Measurements from ENCODE around the gene LYST. TPM values are rescaled to one million over a fixed set of nuclear protein-coding genes. Genes with fewer than 3 reads are reported as not detected.

The LYST gene
- total RNA-seq, 1 experiment from 2014 or later: 146 TPM

- no peak for DNase-seq (ENCODE audit: low read depth, low spot score)
- in situ Hi-C loops (cut with HindIII; ENCODE audit: low pct_unique_long_range_greater_than_20kb, low sequenced_read_pairs): no loop called here
Observed at GRCh38 chr1:235720544-235720943, 146.2 kb downstream of the LYST start.

DNA sequence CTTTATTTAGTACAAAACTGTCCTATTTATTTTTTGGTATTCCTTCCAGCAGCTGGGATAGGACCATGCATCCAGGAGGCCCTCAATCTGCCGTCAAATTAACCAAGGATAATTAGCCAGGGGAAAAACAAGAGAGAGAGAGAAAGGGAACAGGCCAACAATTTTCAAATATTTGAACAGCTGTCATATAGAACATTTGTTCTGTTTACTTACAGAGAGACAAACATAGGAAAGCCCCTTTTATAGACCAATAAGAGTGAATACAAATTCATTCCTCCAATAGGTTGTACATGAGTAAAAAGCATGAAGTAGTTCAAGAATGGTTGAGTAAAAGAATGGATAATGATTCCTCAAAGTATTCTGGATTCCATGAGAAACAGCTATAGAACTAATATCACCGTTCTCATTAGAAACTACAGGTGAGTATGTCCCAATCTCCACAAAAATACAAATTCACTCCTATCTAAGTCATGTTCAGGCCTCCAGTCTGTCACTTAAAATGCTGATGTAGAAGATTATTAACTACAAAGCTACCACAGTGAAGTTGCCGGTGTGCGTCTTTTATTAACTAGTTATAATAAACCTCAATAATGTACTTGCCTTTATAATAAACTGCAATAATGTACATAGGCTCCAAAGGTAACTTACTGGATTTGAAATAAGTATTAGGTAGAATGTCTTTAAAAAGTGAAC lies 152.4 kb downstream of the LYST start:
- in situ Hi-C loops (cut with HindIII; ENCODE audit: low pct_unique_long_range_greater_than_20kb, low sequenced_read_pairs): no loop called here
- DNase-seq (ENCODE audit: low read depth, low spot score): no peak

DNA sequence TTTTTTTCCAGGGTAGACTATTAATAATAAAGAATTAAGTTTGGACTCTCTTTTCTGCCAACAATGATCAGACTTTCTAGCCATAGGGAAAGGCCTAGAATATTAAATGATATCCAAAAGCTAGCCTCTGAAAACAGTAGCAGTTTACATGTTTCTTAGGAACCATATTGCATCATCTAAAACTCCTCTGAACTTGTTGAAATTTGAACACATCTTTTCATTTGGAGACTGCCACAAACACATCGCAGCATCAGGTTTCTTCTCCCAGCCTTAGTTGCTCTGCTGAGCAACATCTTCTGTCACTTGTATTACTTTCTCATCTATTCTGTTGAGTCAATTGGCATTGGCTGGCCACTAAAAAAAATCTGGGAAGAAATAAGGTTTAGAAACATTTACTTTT lies 153.9 kb downstream of the LYST start:
- no peak for DNase-seq (ENCODE audit: low read depth, low spot score)
- in situ Hi-C loops (cut with HindIII; ENCODE audit: low pct_unique_long_range_greater_than_20kb, low sequenced_read_pairs): no loop called here

DNA sequence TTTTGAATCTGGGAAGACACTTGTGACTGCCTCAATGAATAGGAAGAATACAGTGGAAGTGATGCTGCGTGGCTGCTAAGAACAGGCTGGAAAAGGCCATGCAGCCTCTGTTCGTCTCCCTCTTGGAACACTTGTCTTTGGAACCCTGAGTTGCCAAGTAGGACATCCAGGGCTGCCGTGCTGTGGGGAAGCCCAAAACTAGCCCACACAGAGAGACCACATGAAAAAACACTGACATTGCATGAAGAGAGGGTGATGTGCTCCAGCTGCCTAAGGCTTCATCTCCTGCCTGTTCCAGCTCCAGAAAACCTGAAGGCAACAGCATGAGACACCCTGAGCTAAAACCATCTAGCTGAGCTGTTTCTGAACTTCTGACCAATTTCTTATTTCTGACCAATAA lies 156.0 kb downstream of the LYST start:
- in situ Hi-C loops (cut with HindIII; ENCODE audit: low pct_unique_long_range_greater_than_20kb, low sequenced_read_pairs): no loop called here
- no peak for DNase-seq (ENCODE audit: low read depth, low spot score)

GRCh38 chr1:235709018-235709417 lies 157.7 kb downstream of the LYST start:
- DNase-seq (ENCODE audit: low read depth, low spot score): no peak
- in situ Hi-C loops (cut with HindIII; ENCODE audit: low pct_unique_long_range_greater_than_20kb, low sequenced_read_pairs): no loop called here

DNA sequence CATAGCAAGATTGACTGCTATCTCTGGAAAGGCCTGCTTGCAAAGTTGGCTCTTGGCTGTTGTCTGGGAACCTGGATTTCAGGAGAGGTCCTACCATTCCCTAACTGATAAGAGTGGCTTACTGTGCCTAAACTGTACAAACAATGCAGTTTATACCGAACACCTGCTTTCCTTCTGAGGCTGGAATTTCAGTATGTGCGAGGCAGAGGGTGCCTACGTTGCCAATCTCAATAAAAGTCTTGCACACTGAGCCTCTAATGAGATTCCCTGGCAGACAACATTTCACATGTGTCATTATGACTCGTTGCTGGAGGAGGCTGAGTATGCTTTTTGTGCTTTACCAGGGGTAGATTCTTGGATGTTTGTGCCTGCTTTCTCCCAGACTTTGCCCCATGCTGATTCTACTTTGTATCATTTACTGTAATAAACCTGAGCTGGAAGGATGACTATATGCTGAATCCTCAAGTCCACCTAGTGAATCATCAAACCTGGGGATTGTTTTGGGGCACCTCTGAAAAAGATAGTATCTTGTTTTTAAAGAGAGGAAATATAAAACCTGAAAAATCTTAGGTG lies 158.2 kb downstream of the LYST start:
- in situ Hi-C loops (cut with HindIII; ENCODE audit: low pct_unique_long_range_greater_than_20kb, low sequenced_read_pairs): no loop called here
- no peak for DNase-seq (ENCODE audit: low read depth, low spot score)

DNA sequence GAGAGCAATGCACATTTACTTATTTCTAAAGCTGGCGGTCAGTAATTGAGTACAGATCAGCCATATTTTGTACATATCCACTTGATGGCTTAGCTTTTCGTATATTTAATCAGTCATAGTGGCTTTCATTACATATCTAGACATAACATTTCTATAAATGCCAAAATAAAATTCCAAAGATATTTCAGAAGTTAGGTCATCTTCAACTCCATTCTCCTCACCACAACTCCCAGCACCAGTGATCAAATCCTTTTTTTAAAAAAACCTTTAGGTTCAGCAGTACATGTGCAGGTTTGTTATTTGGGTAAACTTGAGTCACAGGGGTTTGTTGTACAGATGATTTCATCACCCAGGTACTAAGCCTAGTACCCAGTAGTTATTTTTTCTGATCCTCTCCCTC lies 163.2 kb downstream of the LYST start:
- in situ Hi-C loops (cut with HindIII; ENCODE audit: low pct_unique_long_range_greater_than_20kb, low sequenced_read_pairs): no loop called here
- no peak for DNase-seq (ENCODE audit: low read depth, low spot score)

DNA sequence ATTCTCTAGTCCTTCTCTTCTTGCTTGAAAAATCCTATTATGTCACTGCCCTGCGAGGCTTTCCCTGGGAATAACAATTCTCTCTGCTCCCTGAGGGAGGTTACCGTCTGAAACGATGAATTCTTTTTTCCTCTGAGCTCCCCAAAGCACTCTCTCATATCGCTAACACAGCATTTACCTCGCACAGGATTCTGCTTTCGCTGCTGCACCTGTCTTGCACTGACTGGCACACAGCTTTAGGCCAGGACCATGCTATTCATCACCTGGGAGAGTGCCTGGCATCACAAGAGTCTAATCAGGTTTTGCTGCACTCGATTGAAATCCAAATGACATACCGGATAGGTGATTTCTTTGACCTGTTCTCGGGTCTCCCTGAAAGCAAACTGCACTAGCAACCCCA lies 164.3 kb downstream of the LYST start:
- in situ Hi-C loops (cut with HindIII; ENCODE audit: low pct_unique_long_range_greater_than_20kb, low sequenced_read_pairs): no loop called here
- DNase-seq (ENCODE audit: low read depth, low spot score): no peak

DNA sequence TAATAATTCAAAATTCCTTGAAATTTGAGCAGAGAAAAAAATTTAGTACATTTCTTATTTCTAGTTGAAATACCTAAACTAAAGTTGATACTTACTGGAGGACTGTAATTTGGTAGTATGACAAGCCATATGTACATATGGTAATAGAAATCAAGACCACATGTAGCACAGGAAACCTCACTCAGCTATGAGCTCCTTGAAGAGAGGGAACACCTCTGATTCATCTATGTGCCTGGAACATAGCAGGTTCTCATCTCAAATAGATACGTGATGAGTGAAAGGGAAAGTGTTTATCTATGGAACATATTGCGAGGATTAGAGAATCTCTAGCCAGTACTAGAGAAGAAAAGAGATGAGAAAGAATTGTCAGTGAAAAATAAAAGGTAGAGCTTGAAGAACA lies 169.2 kb downstream of the LYST start:
- DNase-seq (ENCODE audit: low read depth, low spot score): no peak
- in situ Hi-C loops (cut with HindIII; ENCODE audit: low pct_unique_long_range_greater_than_20kb, low sequenced_read_pairs): no loop called here

- DNase-seq (ENCODE audit: low read depth, low spot score): no peak
- in situ Hi-C loops (cut with HindIII; ENCODE audit: low pct_unique_long_range_greater_than_20kb, low sequenced_read_pairs): no loop called here
Observed at GRCh38 chr1:235689356-235689755, 177.3 kb downstream of the LYST start.

DNA sequence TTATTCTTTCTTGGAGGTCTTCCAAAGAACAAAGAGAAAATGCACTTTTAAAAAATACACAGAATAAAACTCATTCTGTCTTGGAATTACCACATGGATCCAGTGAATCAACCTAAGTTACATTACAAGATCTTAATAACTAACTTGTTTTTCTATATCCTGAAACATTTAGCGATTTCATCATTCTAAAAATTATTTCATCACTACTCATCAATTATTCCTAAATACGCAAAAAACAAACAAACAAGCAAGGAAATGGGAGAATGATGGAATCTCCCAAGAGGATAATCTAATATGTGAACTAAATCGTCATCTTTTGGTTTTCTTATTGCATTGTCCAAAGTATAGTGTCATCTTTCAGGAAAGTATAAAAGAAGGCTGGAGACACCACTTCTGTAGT lies 178.6 kb downstream of the LYST start:
- no peak for DNase-seq (ENCODE audit: low read depth, low spot score)
- in situ Hi-C loops (cut with HindIII; ENCODE audit: low pct_unique_long_range_greater_than_20kb, low sequenced_read_pairs): no loop called here

- no peak for DNase-seq (ENCODE audit: low read depth, low spot score)
- in situ Hi-C loops (cut with HindIII; ENCODE audit: low pct_unique_long_range_greater_than_20kb, low sequenced_read_pairs): no loop called here
Observed at GRCh38 chr1:235683653-235684052, 183.1 kb downstream of the LYST start.

GRCh38 chr1:235682216-235682615 lies 184.5 kb downstream of the LYST start:
- DNase-seq (ENCODE audit: low read depth, low spot score): no peak
- in situ Hi-C loops (cut with HindIII; ENCODE audit: low pct_unique_long_range_greater_than_20kb, low sequenced_read_pairs): no loop called here

GRCh38 chr1:235679644-235680043 lies 187.1 kb downstream of the LYST start:
- in situ Hi-C loops (cut with HindIII; ENCODE audit: low pct_unique_long_range_greater_than_20kb, low sequenced_read_pairs): no loop called here
- no peak for DNase-seq (ENCODE audit: low read depth, low spot score)

DNA sequence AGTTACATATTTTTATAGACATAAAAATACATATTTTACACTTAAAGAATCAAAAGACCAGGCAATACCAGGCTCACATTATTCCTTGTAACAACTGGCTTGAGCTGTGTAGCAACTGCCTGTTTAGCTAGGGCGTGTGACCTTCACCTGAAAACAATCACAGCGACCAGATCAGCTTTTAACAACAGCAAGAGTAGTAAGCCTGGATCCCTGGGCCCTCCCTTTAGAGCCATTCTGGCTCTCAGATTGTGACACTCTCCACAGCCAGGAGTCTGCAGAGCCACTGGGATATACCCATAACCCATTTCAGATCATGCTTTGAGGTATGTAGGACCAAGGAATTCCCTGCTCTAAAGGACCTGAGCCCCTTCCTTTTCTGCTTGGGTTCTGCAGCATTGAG lies 187.7 kb downstream of the LYST start:
- no peak for DNase-seq (ENCODE audit: low read depth, low spot score)
- in situ Hi-C loops (cut with HindIII; ENCODE audit: low pct_unique_long_range_greater_than_20kb, low sequenced_read_pairs): no loop called here

DNA sequence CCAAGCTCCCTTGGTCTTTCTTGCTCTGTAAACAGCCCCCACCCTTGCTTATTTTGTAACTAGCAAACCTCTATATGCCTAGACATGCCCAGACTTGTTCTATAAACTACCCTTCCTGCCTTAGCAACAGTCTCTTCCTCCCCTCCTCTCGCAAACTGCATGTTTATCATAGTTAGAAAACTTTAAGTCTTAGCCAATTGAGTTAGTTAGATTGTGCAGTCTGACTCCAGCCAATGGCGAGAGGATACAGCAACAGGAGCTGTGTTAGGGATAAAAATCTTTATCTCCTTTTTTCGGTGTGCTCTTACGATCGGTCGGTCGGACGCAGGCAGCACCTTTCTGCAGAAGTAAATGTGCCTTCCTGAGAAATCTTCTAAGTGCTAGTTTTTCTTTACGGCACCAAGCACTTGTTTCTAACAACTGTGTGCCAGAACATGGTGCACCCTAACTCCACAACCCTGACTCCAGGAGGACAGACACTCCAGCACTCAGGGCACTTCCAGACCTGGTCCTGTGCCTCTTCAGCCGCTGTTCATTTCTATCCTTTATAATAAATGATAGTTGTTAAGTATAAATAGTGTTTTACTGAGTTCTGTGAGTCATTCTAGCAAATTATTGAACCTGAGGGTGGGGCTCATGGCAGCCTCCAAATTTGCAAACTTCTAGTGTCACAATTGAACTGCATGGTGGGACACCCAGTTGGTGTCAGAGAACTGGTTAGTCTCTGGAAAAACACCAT lies 191.4 kb downstream of the LYST start:
- in situ Hi-C loops (cut with HindIII; ENCODE audit: low pct_unique_long_range_greater_than_20kb, low sequenced_read_pairs): no loop called here
- DNase-seq (ENCODE audit: low read depth, low spot score): no peak

DNA sequence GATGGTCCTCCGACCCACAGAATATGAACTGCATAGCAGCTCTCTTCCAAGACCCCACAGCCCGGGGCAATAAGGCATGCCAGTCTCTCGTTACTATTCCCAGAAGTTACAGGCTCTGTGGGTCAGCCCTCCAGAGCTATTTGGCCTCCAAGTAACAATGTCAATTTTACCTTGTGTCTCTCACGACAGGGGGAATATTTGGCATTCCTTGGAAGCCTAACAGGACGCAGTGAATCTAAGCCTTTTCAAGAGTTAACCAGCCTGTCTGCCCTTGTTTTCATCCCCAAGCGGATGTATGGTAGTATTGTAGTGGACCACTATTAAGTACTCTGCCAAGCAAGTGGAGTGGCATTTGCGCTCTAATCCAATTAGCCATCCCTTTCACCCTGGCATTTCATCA lies 192.7 kb downstream of the LYST start:
- in situ Hi-C loops (cut with HindIII; ENCODE audit: low pct_unique_long_range_greater_than_20kb, low sequenced_read_pairs): no loop called here
- no peak for DNase-seq (ENCODE audit: low read depth, low spot score)

GRCh38 chr1:235671992-235672391 lies 194.7 kb downstream of the LYST start:
- DNase-seq (ENCODE audit: low read depth, low spot score): no peak
- in situ Hi-C loops (cut with HindIII; ENCODE audit: low pct_unique_long_range_greater_than_20kb, low sequenced_read_pairs): no loop called here

- no peak for DNase-seq (ENCODE audit: low read depth, low spot score)
- in situ Hi-C loops (cut with HindIII; ENCODE audit: low pct_unique_long_range_greater_than_20kb, low sequenced_read_pairs): no loop called here
Observed at GRCh38 chr1:235670157-235670776, 196.4 kb downstream of the LYST start.

All from SK-MEL-5 (cell line).